AG04450 (cell line): ENCODE data around the gene STIM2. TPM values are rescaled to one million over a fixed set of nuclear protein-coding genes. Genes with fewer than 3 reads are reported as not detected.

Experiments
- CTCF ChIA-PET: fragments of 300-600, 350-600 bp; formaldehyde crosslinking; extraction: SDS; loops from one replicate; lab custom pipeline; 2022; ENCODE audit warnings: antibody characterized with exemption, inconsistent platforms; lab: Charles Lee
- POLR2A ChIA-PET: fragments of 350-600 bp; formaldehyde crosslinking; extraction: SDS; loops from one replicate; lab custom pipeline; 2021; ENCODE audit warnings: antibody characterized with exemption, inconsistent platforms; lab: Yijun Ruan, JAX
- DNase-seq: peaks from one replicate; pipeline ENCODE4 v3.0.0-alpha.2; 2011; ENCODE audit warnings: low read depth, low spot score
- H3K27ac ChIP-seq: one replicate; pipeline ENCODE4 v1.5.1; 2012; ENCODE audit warnings: low read depth, low read length, control low read depth
- H3K27me3 ChIP-seq: one replicate; pipeline ENCODE4 v1.6.0; 2012; ENCODE audit warnings: low read length; ENCODE audit not compliant: control insufficient read depth, insufficient read depth
- H3K4me3 ChIP-seq: 2 replicates; pipeline ENCODE4 v1.5.1; 2011; ENCODE audit warnings: mild to moderate bottlenecking, low read depth, low read length, control low read depth
- H3K9me3 ChIP-seq: 2 replicates; pipeline ENCODE4 v1.5.1; 2012; ENCODE audit warnings: low read length; ENCODE audit not compliant: control insufficient read depth, insufficient read depth
- polyA plus RNA-seq: library from polyadenylated mRNA; depleted of rRNA; stranded (reverse); fragments of >200 nt; gene quantifications from 2 replicates; pipeline ENCODE4 v1.2.3, GENCODE V29; 2011
- TF ChIP-seq, protein P1 (sequence below): IDR thresholded peaks from 2 replicates; pipeline ENCODE4 v1.5.1; 2011; ENCODE audit warnings: low read depth, low read length, control low read depth, inconsistent platforms

STIM2 gene
- polyA plus RNA-seq, 1 experiment, result 26.8 TPM

DNA sequence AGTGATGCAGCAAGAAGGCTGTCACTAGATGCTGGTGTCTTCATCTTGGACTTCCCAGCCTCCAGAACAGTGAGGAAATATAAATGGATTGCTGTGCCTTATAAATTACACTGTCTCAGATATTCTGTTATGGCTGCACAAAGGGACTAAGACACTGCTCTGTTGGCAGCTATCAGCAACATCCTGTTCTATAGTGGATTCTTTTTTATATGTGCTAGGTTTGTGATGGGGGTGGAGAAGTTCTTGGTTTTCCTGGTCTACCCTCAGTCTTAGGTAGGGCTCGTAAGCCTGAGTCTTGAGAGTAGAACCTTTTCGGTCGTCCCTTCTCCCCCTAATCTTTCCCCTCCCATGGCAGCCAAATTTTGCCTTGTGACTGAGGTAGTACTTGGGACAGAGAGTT is 17.3 kb downstream of the STIM2 start:
- POLR2A ChIA-PET, result no interaction called here
- DNase-seq, result no peak
- TF ChIP-seq, protein P1, sequence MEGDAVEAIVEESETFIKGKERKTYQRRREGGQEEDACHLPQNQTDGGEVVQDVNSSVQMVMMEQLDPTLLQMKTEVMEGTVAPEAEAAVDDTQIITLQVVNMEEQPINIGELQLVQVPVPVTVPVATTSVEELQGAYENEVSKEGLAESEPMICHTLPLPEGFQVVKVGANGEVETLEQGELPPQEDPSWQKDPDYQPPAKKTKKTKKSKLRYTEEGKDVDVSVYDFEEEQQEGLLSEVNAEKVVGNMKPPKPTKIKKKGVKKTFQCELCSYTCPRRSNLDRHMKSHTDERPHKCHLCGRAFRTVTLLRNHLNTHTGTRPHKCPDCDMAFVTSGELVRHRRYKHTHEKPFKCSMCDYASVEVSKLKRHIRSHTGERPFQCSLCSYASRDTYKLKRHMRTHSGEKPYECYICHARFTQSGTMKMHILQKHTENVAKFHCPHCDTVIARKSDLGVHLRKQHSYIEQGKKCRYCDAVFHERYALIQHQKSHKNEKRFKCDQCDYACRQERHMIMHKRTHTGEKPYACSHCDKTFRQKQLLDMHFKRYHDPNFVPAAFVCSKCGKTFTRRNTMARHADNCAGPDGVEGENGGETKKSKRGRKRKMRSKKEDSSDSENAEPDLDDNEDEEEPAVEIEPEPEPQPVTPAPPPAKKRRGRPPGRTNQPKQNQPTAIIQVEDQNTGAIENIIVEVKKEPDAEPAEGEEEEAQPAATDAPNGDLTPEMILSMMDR, result no peak
- CTCF ChIA-PET, result no interaction called here
- H3K27me3 ChIP-seq, result no peaks in the 10 kb centered on the region
- H3K27ac ChIP-seq, result no peak overlapping the region
- H3K4me3 ChIP-seq, result no peak overlapping the region
- H3K9me3 ChIP-seq, result no peaks in the 10 kb centered on the region

DNA sequence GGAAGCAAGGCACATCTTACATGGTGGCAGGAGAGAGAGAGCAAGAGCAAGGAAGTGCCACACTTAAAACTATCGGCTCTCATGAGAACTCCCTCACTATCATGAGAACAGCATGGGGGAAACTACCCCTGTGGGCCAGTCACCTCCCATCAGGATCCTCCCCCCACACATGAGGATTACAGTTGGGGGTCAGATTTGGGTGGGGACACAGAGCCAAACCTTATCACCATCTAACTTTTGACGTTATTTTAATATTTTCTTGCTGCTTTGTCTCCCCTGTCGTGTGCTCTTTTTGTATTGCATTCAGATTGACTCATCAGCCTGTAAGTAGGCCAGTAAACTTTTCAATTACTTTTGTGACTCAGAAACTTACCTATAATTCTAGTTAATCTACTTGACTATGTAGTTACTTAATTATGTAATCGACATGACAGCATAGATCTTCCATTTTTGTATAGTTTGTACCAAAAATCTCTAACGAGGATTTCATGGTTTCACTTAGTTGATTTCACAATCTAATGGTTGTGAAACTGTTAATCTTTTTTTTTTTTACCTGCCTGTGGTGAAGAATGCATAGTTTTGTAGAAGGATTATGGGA is 18.3 kb downstream of the STIM2 start:
- Histone ChIP-seq H3K27ac (no peak overlapping the region), H3K27me3 (no peaks in the 10 kb centered on the region), H3K4me3 (no peak overlapping the region), H3K9me3 (no peaks in the 10 kb centered on the region)
- DNase-seq, result no peak
- TF ChIP-seq, protein P1, result no peak
- POLR2A ChIA-PET, result no interaction called here
- CTCF ChIA-PET, result no interaction called here

DNA sequence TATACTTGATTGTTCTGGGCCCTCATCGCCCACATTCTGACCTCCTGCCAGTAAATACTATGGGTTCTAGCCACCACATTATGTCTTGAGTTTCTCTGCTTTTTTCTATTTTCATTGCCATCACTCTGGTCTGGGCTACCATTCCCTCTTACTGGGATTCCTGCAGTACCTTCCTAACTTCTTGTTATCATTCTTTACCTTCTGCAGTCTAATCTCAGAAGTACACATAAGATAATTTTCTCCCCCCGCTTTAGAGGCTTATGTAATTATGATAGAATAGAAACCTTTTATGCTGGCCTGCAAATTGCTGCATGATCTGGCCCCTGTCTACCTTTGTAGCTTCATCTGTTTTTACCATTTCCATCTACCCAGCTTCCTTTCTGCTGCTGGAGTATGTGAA is 19.2 kb downstream of the STIM2 start:
- no peaks in the 10 kb centered on the region for H3K27me3 ChIP-seq
- POLR2A ChIA-PET, result no interaction called here
- H3K4me3 ChIP-seq, result no peak overlapping the region
- no peak for DNase-seq
- CTCF ChIA-PET, result no interaction called here
- H3K9me3 ChIP-seq, result no peaks in the 10 kb centered on the region
- TF ChIP-seq, protein P1, result no peak
- H3K27ac ChIP-seq, result no peak overlapping the region

DNA sequence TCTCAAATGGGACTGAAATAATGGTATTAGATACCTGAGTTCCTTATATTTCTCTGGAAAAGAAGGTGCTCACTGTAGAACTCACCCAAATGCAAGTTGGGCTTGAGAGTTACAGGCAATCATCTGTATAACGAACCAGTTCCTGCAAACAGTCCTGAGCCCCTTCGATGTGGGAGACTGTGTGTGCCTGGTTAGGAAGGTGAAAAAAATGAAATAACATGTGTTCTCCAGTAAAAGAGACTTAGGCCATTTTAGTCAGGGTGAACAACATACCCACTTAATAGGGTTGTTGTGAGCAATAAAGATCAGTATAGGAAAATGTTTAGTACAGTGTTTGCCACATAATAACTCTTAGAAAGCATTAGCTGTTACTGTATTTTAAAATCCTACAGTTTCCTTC is 23.4 kb downstream of the STIM2 start:
- DNase-seq, result no peak
- no peak overlapping the region for H3K27ac ChIP-seq
- no peaks in the 10 kb centered on the region for H3K9me3 ChIP-seq
- POLR2A ChIA-PET, result no interaction called here
- H3K27me3 ChIP-seq, result no peaks in the 10 kb centered on the region
- TF ChIP-seq, protein P1, result no peak
- CTCF ChIA-PET, result interaction anchor here (0.6 kb wide), 1 partner anchor 23 kb away, joined by 4 read pairs; no protein-coding TSS in a partner anchor
- H3K4me3 ChIP-seq, result no peak overlapping the region

DNA sequence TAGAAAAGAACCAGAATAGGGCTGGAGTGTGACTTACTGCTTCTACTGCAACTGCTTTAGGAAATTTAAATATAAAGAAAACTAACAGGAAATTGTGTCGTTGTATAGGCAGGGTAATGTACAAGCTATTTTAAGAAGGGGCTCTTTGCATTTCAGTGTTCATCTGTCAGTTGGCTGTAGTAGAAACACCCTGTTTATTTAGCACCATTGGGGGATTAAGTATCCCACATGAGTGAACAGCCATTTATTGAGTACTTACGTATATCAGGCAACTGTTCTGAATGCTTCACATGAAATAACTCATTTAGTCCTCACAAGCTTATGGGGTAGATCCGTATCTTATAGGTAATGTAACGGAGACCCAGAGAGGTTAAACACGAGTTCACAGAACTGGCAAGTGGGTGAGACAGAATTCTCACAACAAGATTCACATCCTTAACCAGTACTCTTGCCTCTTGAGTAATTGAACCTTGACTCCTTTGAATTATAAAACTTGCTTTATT is 23.9 kb downstream of the STIM2 start:
- Histone ChIP-seq H3K27me3 (no peaks in the 10 kb centered on the region), H3K27ac (no peak overlapping the region), H3K9me3 (no peaks in the 10 kb centered on the region), H3K4me3 (no peak overlapping the region)
- POLR2A ChIA-PET, result no interaction called here
- no peak for DNase-seq
- CTCF ChIA-PET, result no interaction called here
- TF ChIP-seq, protein P1, result no peak
